Immature natural killer cell (primary cell): ENCODE measurements around the gene NAA38. TPM values are rescaled to one million over a fixed set of nuclear protein-coding genes. Genes with fewer than 3 reads are reported as not detected.

Experiments
- DNase-seq, 3 donors: peaks; one replicate each; pipeline ENCODE4 v3.0.0; 2022; ENCODE audit warnings: mixed read lengths in 1 of 3
- H3K27ac Mint-ChIP-seq, 6 donors: one replicate each; pipeline ENCODE4 v1.8.0; 2020; ENCODE audit warnings: mixed read lengths in 6 of 6, mild to moderate bottlenecking in 5 of 6, inconsistent platforms in 4 of 6, moderate library complexity in 3 of 6
- H3K27me3 Mint-ChIP-seq, 3 donors: one replicate each; pipeline ENCODE4 v1.8.0; 2020 to 2021; ENCODE audit warnings: low read depth in 3 of 3, mild to moderate bottlenecking in 3 of 3, mixed read lengths in 3 of 3, moderate library complexity in 3 of 3, inconsistent platforms in 1 of 3
- H3K36me3 Mint-ChIP-seq, 3 donors: one replicate each; pipeline ENCODE4 v1.8.0; 2020; ENCODE audit warnings: mixed read lengths in 3 of 3, inconsistent platforms in 2 of 3, mild to moderate bottlenecking in 2 of 3
- H3K4me1 Mint-ChIP-seq, 2 donors: one replicate each; pipeline ENCODE4 v1.8.0; 2020; ENCODE audit warnings: inconsistent platforms in 2 of 2, mild to moderate bottlenecking in 2 of 2, mixed read lengths in 2 of 2, moderate library complexity in 1 of 2
- H3K4me3 Mint-ChIP-seq, 5 donors: one replicate each; pipeline ENCODE4 v1.8.0; 2020; ENCODE audit warnings: mild to moderate bottlenecking in 5 of 5, mixed read lengths in 5 of 5, inconsistent platforms in 3 of 5, moderate library complexity in 3 of 5
- H3K9me3 Mint-ChIP-seq, 6 donors: one replicate each; pipeline ENCODE4 v1.8.0; 2020; ENCODE audit warnings: mild to moderate bottlenecking in 6 of 6, mixed read lengths in 6 of 6, inconsistent platforms in 4 of 6, moderate library complexity in 3 of 6
- polyA plus RNA-seq, 3 donors: library from polyadenylated mRNA; unstranded; fragments of 300-500 nt; fragmentation: Illumina TruSeq; gene quantifications; one replicate each; pipeline ENCODE4 v1.2.3, GENCODE V29; 2021

Gene NAA38
- polyA plus RNA-seq, 3 donors from 2014 or later = 131 to 346 (median 177) TPM

- H3K9me3 Mint-ChIP-seq = no peaks in the 10 kb centered on the region
- peak overlapping the region in 2 of 5 donors; percentile 14 to 30 for H3K4me3 Mint-ChIP-seq
- peak overlapping the region; percentile 6 to 100 (median 86) for H3K27ac Mint-ChIP-seq
- H3K36me3 Mint-ChIP-seq = no peaks in the 10 kb centered on the region
- H3K4me1 Mint-ChIP-seq = peaks cover 65 to 67% of the 10 kb centered on the region in 2 donors
- DNase-seq = no peak
- peaks cover 33 to 65% (median 36%) of the 10 kb centered on the region in 3 donors for H3K27me3 Mint-ChIP-seq
Observed at GRCh38 chr17:7838090-7839075, 19.0 kb downstream of the NAA38 start.

DNA sequence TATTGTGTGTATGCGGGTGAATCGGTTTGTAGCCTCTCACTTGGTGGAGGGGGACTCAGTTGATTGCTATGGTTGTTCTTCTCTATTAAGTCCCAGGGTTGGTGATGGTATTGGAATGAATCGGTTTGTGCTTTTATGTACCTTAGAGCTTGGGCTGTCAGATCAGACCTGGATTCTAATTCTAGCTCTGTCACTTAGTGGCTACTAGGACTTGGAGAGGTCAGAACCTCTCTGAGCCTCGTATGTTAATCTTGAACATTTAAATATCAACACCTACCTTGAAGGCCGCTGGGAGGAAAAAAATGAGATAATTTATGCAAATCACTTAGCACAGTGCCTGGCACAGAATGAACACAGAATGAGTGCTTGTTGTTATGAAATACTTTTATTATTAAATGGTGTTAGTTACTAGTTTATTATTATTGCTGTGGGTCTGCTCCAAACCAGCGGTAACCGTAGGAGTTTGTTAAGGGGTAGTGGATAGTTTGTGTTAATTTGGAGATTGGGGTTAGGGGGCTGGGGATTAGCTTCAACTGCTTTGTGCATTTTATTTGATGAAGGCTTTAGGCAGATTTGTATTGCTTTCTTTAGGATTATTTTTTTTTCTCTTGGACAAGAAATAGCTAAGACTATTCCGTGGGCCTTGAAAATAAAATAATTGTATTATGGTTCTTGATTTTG lies 19.8 kb downstream of the NAA38 start:
- DNase-seq = no peak
- H3K9me3 Mint-ChIP-seq = no peaks in the 10 kb centered on the region
- H3K27ac Mint-ChIP-seq = peak overlapping the region in 5 of 6 donors; percentile 43 to 99 (median 91)
- peak overlapping the region; percentile 26 to 69 (median 30) for H3K4me3 Mint-ChIP-seq
- H3K27me3 Mint-ChIP-seq = peaks cover 24 to 57% (median 28%) of the 10 kb centered on the region in 3 donors
- H3K4me1 Mint-ChIP-seq = peaks cover 60 to 65% of the 10 kb centered on the region in 2 donors
- H3K36me3 Mint-ChIP-seq = no peaks in the 10 kb centered on the region

DNA sequence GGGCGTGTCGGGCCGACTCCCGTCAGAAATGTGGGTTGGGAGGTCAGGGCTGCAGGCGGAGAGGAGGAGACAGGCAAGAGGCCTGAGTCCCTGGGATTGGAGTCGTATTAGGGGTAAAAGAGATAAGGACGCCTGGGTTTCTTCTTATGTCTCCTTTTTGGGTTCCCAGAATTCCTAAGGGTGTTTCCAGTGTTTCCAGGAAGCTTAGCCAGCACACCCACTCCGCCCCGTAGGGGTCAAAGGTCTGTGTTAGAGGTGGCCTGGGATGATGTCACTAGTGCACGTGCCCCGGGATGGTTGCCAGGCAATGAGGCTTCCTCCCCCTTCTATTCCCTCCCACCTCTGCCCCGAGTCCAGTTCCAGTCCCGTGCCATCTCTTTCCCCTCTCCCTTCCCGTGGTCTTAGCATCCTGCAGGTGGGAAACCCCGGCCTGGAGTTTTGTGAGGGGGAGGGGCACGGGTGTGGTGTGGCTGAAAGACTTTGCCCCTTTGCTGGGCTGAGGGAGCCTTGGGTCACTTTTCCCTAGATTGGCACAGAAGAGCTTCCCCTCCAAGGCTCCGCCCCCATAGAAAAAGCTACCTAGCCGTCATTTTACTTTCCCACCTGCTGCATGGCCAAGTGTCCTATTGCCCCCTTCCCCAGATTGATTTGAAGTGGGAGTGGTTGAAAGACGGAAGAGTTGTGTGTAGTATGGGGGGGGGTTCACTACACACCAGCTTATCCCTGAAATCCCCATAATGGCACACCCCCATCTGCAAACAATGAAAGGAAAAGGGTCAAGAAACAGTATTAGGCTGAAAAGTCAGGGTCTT lies 20.6 kb downstream of the NAA38 start:
- no peak for DNase-seq

GRCh38 chr17:7835814-7836595 lies 21.4 kb downstream of the NAA38 start:
- Mint-ChIP-seq H3K4me1 (peaks cover 51% of the 10 kb centered on the region in 2 donors), H3K27me3 (peaks cover 12 to 41% (median 15%) of the 10 kb centered on the region in 3 donors), H3K9me3 (no peaks in the 10 kb centered on the region), H3K4me3 (peak overlapping the region; percentile 83 to 99 (median 90)), H3K27ac (peak overlapping the region; percentile 48 to 99 (median 94)), H3K36me3 (no peaks in the 10 kb centered on the region)
- no peak for DNase-seq

More for the DNA sequence above, 20.6 kb downstream of the NAA38 start:
- peaks cover 56 to 58% of the 10 kb centered on the region in 2 donors for H3K4me1 Mint-ChIP-seq
- peaks cover 17 to 49% (median 21%) of the 10 kb centered on the region in 3 donors for H3K27me3 Mint-ChIP-seq
- H3K4me3 Mint-ChIP-seq = peak overlapping the region; percentile 64 to 92 (median 85)
- no peaks in the 10 kb centered on the region for H3K9me3 Mint-ChIP-seq
- H3K36me3 Mint-ChIP-seq = no peaks in the 10 kb centered on the region
- peak overlapping the region in 5 of 6 donors; percentile 57 to 99 (median 91) for H3K27ac Mint-ChIP-seq

- Mint-ChIP-seq H3K27me3 (peaks cover 13 to 35% (median 15%) of the 10 kb centered on the region in 3 donors), H3K4me3 (peak overlapping the region; percentile 89 to 99 (median 96)), H3K4me1 (peaks cover 43 to 45% of the 10 kb centered on the region in 2 donors)
Observed at GRCh38 chr17:7834957-7835813, 22.2 kb downstream of the NAA38 start.

GRCh38 chr17:7834542-7834956 lies 22.8 kb downstream of the NAA38 start:
- peak overlapping the region; percentile 89 to 99 (median 99) for H3K27ac Mint-ChIP-seq
- no peaks in the 10 kb centered on the region for H3K36me3 Mint-ChIP-seq
- peak overlapping the region; percentile 89 to 99 (median 96) for H3K4me3 Mint-ChIP-seq
- DNase-seq = no peak
- H3K27me3 Mint-ChIP-seq = peaks cover 13 to 35% (median 15%) of the 10 kb centered on the region in 3 donors
- H3K9me3 Mint-ChIP-seq = no peaks in the 10 kb centered on the region
- H3K4me1 Mint-ChIP-seq = peaks cover 40 to 42% of the 10 kb centered on the region in 2 donors

More at GRCh38 chr17:7834957-7835813, 22.2 kb downstream of the NAA38 start:
- no peaks in the 10 kb centered on the region for H3K36me3 Mint-ChIP-seq
- no peaks in the 10 kb centered on the region for H3K9me3 Mint-ChIP-seq
- H3K27ac Mint-ChIP-seq = peak overlapping the region; percentile 89 to 99 (median 99)
- DNase-seq = peak; percentile 83 to 86 (median 85)

DNA sequence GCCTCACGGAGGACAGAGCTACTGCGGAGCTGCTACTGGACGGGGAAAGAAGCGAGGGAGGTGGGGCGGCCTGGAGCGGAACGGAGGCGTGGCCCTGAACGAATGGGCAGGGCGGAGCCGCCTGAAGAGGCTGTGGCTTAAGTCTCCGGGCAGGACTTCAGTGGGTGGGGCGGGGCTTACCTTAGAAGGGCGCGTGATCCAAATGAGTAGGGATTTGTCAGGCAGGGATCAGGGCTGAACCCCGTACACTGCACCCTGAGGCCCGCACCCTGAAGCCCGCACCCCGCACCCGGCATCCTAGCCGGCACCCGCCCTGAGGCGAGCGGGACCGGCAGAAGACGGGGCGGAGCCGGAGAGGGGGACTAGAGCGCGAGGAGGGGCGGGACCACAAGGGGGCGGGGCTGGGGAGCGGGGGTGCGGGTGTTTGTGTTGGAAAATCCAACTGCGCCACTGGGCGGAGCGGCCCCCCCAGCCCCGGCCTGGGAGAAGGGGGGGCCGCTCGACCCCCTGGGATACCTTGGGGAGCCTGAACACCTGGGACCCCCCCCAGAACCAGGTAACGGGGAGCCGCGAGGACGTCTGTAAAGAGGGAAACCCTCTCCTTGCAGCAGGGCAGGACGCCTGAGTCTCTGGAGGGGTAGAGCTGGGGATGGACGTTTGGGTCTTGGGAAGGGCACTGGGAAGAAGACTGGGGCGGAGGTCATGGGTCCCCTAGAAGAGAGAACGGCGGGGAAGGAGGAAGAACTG lies 23.4 kb downstream of the NAA38 start, which contains the start of gene KDM6B:
Gene KDM6B, plus strand, starts transcription at position 423 of the 747 bp plus-strand sequence. CDS start 11,338 bp downstream, outside the sequence.
- H3K36me3 Mint-ChIP-seq = no peaks in the 10 kb centered on the region
- peaks cover 35 to 37% of the 10 kb centered on the region in 2 donors for H3K4me1 Mint-ChIP-seq
- H3K9me3 Mint-ChIP-seq = no peaks in the 10 kb centered on the region
- peaks cover 13 to 35% (median 15%) of the 10 kb centered on the region in 3 donors for H3K27me3 Mint-ChIP-seq
- peak; percentile 87 to 90 (median 90) for DNase-seq
- peak within 1 kb of the TSS; percentile 89 to 99 (median 99) for H3K27ac Mint-ChIP-seq
- peak within 1 kb of the TSS; percentile 89 to 99 (median 96) for H3K4me3 Mint-ChIP-seq

DNA sequence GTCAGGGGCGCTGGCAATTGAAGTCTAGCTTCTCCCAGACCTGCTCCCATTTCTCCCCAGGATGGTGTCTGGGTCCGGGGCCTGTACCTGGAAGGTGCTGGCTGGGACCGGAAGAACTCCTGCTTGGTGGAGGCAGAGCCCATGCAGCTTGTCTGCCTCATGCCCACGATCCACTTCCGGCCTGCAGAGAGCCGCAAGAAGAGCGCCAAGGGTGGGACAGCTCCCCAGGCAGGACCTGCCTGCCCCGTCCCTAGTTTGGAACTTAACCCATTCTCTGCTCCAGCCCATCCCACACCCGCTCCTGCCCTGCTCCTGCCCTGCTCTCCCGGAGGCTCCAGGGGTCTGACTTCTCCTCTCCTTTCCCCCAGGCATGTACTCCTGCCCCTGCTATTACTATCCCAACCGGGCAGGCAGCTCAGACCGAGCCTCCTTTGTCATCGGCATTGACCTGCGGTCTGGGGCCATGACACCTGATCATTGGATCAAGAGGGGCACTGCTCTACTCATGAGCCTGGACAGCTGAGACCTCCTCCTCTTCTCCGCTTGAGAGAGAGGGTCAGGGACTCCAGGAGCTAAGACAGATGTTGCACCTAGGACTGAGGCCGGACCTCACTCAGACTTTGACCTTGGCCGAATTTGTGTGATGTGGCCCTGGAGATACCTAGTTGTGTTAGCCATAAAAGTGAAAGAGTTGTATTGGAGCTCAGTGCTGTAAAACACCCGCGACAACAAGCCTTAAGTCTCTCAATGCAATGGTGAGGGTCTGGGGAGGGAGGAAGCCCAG lies 24.2 kb downstream of the NAA38 start:
- Mint-ChIP-seq H3K27ac (peak overlapping the region; percentile 64 to 99 (median 90)), H3K4me1 (peaks cover 28 to 30% of the 10 kb centered on the region in 2 donors), H3K36me3 (no peaks in the 10 kb centered on the region), H3K27me3 (peaks cover 13 to 35% (median 15%) of the 10 kb centered on the region in 3 donors), H3K4me3 (peak overlapping the region; percentile 87 to 97 (median 92)), H3K9me3 (no peaks in the 10 kb centered on the region)
- no peak for DNase-seq

GRCh38 chr17:7832431-7832830 lies 24.9 kb downstream of the NAA38 start:
- no peak for DNase-seq
- Mint-ChIP-seq H3K27ac (no peak overlapping the region), H3K9me3 (no peaks in the 10 kb centered on the region), H3K36me3 (no peaks in the 10 kb centered on the region), H3K27me3 (peaks cover 15 to 31% (median 18%) of the 10 kb centered on the region in 3 donors), H3K4me3 (peak overlapping the region in 1 of 5 donors; percentile 21), H3K4me1 (peaks cover 23 to 26% of the 10 kb centered on the region in 2 donors)

GRCh38 chr17:7831233-7831632 lies 26.1 kb downstream of the NAA38 start:
- Mint-ChIP-seq H3K4me3 (no peak overlapping the region), H3K27ac (no peak overlapping the region), H3K36me3 (no peaks in the 10 kb centered on the region), H3K27me3 (peaks cover 15 to 21% (median 18%) of the 10 kb centered on the region in 3 donors), H3K4me1 (peaks cover 11 to 15% of the 10 kb centered on the region in 2 donors), H3K9me3 (no peaks in the 10 kb centered on the region)
- DNase-seq = no peak
